Middle frontal gyrus (tissue), 1 donor: ENCODE measurements around the gene CFAP74.

Source experiments
- DNase-seq: peaks from one replicate; pipeline ENCODE4 v3.0.0-alpha.2; 2015; ENCODE audit warnings: low spot score; ENCODE audit errors: extremely low spot score

The CFAP74 gene

DNA sequence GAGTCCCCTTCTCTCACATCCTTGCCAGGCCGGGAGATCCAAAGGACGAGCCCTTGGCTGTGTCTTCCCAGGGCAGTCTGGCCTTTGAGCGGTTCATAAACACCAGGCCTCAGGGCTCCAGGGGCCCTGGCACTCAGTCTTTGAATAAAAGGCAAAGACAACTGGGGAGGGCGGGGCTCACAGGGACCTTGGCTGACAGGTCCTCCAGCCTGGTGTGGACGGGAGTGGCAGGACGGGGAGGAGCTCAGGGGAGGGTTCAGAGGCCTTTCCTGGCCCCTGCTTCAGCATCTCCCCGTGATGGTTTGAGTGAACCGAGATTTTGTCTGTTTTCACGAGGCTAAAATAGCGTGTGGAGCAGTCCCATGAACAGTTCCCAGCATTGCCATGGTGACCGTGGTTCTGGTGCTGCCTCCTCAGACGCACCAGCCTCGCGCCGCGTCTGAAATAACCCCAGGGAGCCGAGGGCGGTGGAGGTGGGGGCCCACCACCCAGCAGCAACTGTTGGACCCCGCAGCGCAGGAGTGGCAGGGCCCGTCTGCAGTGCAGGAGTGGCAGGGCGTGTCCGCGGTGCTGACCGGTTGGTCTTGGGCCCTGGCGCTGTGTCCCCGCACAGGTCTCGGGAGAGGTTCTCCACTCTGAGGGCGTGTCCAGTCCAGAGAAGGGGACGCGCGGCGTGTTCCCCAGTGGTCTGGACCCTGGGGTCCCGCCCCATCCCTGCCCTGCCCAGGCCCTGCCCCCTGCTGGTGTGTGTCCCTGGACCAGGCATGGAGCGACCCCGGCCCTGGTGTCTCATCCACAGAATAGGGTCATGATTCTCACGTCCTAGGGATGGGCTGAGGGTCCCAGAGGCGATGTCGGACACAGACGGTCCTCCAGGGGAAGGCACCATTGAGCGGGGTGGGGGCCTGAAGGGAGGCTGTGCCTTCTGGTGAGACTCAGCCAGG, 39.5 kb upstream of the CFAP74 start:
- DNase-seq: no peak

GRCh38 chr1:2041887-2042286, 38.3 kb upstream of the CFAP74 start:
- no peak for DNase-seq

GRCh38 chr1:2041305-2041704, 37.7 kb upstream of the CFAP74 start:
- DNase-seq: no peak

GRCh38 chr1:2039251-2039650, 35.7 kb upstream of the CFAP74 start:
- no peak for DNase-seq

DNA sequence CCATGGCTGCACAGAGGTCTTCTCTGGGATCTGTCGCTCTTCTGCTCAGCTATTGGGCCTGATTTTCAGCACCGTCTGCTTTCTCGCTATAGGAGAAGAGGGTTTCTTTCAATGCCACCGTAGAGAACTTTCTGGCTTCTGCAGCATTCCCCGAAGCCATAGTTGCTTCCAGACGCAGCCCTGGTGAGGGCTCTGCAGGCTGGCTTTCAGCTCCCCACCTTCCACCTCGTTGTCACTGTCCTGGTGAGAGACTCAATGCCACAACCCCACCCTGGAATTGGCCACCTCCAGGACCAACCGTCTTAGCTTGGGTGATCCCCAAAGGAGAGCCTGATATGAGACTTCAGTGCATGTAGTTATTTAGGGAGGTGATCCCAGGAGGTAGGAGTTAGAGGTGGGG, 34.6 kb upstream of the CFAP74 start:
- DNase-seq: no peak

DNA sequence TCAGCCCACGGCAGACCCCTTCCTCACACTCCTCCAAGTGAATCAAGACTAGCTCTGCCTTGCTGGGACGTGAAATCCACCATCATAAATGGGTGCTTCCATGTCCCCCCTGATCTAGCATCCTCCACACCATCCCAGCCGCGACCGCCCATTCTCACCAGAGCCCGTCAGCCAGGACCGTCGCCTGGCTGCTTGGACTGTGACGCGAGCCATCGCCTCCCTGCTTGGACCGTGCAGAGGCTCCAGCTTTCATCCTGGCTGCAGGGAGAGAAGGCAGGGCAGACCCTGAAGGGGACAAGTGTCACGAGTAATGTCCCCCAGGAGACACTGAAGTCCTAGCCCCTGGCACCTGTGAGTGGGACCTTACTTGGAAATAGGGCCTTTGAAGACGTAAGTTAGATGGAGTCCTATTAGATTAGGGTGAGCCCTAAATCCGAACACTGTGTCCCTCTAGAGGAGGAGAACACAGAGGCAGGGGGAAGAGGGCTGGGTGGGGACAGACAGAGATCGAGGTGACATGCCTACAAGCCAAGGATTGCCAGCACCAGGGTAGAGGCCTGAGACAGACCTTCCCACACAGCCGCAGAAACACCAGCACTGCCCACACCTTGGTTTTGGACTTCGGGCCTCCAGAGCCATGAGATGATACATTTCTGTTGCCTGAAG, 33.9 kb upstream of the CFAP74 start:
- no peak for DNase-seq

DNA sequence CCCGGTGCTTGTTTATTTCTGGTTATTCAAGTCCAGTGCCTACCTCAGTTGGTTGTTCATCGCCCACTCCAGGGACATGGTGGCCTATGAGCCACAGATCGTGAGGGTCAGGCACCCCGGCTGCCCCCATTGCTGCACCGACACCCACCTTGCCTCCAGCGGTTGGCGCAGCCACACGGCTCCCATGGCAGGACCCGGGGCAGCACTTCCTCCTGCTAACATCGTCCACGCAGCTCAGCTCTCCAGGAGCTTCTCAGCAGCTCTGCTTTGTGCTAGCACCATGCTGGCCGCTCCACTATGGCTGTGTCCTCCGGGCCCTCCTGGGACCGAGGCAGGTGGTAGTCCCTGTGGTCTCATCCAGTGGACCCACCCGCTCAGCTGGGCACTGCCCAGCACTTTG, 32.7 kb upstream of the CFAP74 start:
- DNase-seq: no peak

DNA sequence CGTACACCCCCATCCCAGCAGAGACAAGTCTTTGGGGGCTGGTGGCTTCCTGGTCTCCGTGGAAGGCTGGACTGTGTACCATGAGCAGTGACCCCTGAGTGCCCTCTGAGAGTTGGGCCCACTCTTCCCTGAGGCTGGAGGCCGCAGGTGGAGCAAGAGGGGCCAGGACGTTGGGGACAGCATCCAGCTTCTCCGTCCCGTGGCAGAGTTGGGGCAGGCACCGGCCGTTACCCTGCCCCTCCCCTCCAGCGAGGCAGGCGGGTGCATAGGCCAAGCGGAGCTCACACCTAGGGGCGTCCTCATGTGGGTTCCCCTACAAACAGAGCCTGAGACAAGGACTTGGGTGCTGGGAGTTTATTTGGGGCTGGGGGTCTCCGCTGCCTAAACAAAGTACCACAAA, 29.6 kb upstream of the CFAP74 start:
- DNase-seq: no peak

DNA sequence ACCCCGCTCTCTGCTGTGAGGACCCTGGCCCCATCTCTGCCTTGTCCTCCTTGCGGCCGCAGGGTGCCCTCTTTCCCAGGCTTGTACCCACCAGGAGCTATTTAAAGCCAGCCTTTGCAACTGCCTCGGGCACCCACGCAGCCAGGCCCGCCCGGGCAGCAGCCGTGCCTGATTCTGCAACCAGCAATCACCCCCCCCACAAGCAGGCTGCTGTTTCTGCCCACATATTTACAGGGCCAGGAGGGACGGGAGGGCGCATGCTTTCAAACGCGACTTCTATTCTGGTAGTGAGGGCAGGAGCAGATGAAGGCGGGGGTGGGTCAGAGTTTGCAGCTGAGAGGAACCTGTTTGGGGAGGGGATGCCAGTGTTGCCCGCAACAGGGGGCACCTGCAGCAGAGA, 29.2 kb upstream of the CFAP74 start:
- peak; percentile 27 for DNase-seq

GRCh38 chr1:2031546-2032540, 28.3 kb upstream of the CFAP74 start:
- DNase-seq: no peak

DNA sequence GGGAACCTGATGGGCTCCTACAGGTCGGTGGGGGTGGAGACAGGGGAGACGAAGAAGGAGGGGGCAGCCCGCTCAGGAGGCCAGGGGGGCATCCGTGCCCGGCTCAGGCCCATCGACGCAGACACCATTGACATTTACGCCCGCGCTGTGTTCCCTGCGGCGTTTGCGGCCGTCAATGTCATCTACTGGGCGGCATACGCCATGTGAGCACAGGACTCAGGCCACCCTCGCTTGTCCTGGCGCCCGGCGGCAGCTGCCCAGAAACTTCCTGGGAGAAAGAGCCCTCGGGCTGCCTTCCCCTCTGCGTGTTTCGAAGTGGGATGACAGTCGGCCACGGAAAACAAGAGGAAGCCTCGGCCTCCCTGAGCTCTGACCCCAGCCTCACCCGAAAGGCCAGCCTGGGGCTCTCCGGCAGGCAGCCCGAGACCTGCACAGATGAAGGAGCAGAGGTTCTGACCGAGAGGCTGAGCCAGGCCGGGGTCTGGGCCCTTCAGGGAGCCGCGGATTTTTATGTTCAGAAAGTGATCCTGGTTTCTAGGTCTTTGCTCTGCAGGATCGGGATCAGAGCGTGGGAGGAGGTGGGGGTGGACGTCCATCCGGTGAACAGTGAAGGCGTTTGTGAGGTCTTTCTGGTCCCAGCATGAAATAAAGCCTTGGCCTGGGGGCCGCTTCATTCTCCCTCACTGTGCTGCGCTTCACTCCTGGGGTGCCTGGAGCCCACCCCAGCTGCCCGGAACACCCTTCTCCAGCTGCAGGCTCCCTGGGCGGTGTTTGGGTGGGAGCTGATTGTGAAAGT, 26.7 kb upstream of the CFAP74 start:
- no peak for DNase-seq

DNA sequence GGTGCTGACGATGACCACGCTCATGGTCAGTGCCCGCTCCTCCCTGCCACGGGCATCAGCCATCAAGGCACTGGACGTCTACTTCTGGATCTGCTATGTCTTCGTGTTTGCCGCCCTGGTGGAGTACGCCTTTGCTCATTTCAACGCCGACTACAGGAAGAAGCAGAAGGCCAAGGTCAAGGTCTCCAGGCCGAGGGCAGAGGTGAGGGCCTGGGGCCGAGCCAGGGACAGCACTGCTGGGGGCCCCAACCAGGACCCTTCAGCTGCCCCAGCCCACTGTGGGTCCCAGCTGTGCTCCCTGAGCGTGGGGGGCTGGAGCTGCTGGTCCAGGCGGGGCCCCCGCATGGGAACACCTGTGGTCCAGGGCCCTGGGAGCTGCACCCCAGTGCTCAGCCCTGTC, 26.0 kb upstream of the CFAP74 start:
- DNase-seq: no peak

GRCh38 chr1:2028870-2029560, 25.4 kb upstream of the CFAP74 start:
- no peak for DNase-seq

DNA sequence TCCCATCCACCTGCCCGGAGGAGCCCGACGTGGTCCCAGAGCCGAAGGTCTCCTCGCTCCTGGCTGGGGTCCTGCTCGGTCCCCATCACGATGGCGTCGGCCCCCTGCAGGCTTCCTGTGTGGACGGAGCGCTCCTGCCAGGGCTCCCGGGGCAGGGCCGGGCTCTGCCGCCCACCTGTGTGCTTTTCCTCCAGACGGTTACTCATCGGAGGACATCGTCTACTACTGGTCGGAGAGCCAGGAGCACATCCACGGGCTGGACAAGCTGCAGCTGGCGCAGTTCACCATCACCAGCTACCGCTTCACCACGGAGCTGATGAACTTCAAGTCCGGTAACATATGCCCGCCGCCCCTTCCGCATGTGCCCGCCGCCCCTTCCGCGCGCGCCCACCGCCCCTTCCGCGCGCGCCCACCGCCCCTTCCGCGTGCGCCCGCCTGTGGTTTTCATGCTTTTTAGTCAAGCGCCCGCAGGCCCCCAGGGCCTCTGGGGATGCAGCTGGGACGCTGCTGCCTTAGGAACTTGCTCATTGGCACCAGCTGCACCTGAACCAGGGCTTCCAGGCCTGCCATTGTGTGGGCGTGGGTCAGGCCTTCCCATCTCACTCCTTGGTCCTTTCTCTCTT, 24.5 kb upstream of the CFAP74 start:
- DNase-seq: no peak

- no peak for DNase-seq
These were observed 21.9 kb upstream of the CFAP74 start for GRCh38 chr1:2025491-2025981.

- no peak for DNase-seq
These were observed 21.3 kb upstream of the CFAP74 start for GRCh38 chr1:2024887-2025286.

DNA sequence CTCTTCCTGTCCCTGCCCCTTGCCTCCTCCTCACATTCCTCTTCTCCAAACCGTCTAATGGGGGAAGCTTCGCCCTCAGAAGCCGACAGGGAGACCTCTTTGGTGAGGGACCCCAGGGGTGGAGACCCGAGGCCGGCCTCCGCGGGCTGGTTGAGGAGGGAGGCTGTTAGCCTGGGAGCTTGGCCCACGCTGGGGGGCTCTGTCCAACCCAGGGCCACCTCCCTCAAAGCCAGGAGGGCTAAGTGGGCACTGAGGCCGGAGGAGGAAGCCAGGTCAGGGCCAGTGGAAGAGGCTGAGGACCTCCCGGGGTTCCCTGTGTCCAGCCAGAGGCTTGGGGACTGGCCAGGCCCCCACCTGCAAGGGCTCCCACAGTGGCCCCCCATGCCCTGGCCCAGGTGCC, 20.9 kb upstream of the CFAP74 start:
- no peak for DNase-seq

DNA sequence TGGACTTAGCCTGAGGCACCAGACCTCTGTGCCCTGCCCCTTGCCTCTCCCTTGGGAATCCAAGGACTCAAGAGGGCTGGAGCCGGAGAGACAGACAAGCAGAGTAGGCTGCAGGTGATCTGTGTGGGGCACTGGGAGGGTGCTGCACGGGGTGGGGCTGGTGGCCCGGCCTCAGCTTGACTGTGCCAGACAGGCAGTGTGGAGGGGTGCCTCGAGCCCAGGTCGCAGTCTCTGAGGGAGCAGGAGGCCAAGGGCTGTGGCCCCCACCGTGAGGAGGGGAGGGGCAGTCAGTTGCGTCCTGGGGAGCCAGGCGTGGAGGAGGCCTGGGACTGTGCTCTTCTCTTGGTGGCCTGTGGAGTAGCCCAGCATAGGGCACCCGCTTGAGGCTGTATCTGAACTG, 19.6 kb upstream of the CFAP74 start:
- DNase-seq: no peak

DNA sequence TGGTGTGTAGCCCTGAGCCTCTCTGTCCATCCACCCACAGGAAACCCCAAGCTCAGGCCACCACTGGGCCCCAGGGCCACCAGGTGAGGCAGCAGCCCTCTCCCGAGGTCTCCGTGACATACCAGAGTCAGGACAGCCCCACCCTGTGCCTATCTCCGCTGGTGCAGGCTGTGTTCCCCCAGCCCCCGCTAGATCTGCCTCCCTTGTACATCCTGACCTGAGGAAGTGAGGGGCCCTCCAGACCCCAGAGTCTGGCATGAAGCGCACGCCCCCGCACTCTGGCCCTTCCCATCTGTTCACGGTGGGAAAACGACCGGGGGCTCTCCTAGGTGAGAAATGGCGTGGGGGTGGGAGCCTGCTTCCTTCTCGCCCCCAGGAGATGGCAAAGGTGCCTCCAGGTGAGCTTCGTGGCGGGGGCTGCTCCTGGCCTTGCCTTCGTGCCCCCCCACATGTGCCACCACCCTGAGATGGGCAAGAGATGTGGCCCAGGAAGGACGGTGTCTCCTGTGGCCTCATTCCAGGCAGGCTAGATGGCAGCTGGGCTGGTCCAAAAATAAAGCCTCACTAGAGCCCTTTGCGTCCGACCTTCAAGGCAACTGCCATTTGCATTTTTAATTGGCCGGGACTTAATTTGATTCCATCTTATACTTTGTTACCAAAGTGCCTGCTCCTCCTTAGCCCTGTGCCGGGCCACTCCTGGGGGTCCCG, 18.6 kb upstream of the CFAP74 start:
- DNase-seq: no peak
